Measurements from ENCODE around the gene ANXA11.
"Not testable (repeated sequence)": the region's sequence is repeated elsewhere in the genome, so short reads cannot be mapped to it uniquely, and the experiment has no call there.

The ANXA11 gene

GRCh38 chr10:80202934-80203834 is 2.2 kb downstream of the ANXA11 start:
- no peaks in the 10 kb centered on the region for H3K36me3 ChIP-seq
- intact Hi-C loops (cut with DNase I; ENCODE audit: low total_unique reads), result loop anchor here (2.0 kb wide), 1 partner anchor 44 kb away; no protein-coding TSS in a partner anchor
- peak overlapping the region; percentile 94 to 98 for H3K27ac ChIP-seq
- DNase-seq, result peak; percentile 75 to 90
- H3K27me3 ChIP-seq, result no peaks in the 10 kb centered on the region
- peak overlapping the region; percentile 76 to 96 for H3K4me3 ChIP-seq
- H3K9me3 ChIP-seq, result no peaks in the 10 kb centered on the region
- peaks cover 5 to 87% (median 76%) of the 10 kb centered on the region in 4 donors for H3K4me1 ChIP-seq
- TF ChIP-seq CTCF (IDR thresholded peaks at IDR 0.05), result no peak

- intact Hi-C loops (cut with DNase I; ENCODE audit: low total_unique reads), result loop anchor here (2.0 kb wide), 1 partner anchor 44 kb away; no protein-coding TSS in a partner anchor
- H3K36me3 ChIP-seq, H3K27me3 ChIP-seq, H3K4me3 ChIP-seq, DNase-seq, H3K9me3 ChIP-seq: not testable (repeated sequence)
- Histone ChIP-seq H3K27ac (peak overlapping the region; percentile 94 to 98), H3K4me1 (peaks cover under 1 to 88% (median 76%) of the 10 kb centered on the region in 4 donors)
Observed at GRCh38 chr10:80202530-80202929, 2.8 kb downstream of the ANXA11 start.

- Histone ChIP-seq H3K9me3 (no peaks in the 10 kb centered on the region), H3K27ac (peak overlapping the region; percentile 94 to 98), H3K4me3 (no peak overlapping the region), H3K4me1 (peaks cover 0 to 92% (median 77%) of the 10 kb centered on the region in 4 donors), H3K36me3 (no peaks in the 10 kb centered on the region), H3K27me3 (no peaks in the 10 kb centered on the region)
- no peak for TF ChIP-seq CTCF (IDR thresholded peaks at IDR 0.05)
- no peak for DNase-seq
- intact Hi-C loops (cut with DNase I; ENCODE audit: low total_unique reads), result loop anchor here (2.0 kb wide), 1 partner anchor 43 kb away; no protein-coding TSS in a partner anchor
Observed at GRCh38 chr10:80201608-80202141, 3.7 kb downstream of the ANXA11 start.

- Histone ChIP-seq H3K27me3 (no peaks in the 10 kb centered on the region), H3K4me1 (peaks cover 0 to 92% (median 77%) of the 10 kb centered on the region in 4 donors), H3K4me3 (no peak overlapping the region), H3K9me3 (no peaks in the 10 kb centered on the region), H3K36me3 (no peaks in the 10 kb centered on the region), H3K27ac (peak overlapping the region; percentile 94 to 98)
- intact Hi-C loops (cut with DNase I; ENCODE audit: low total_unique reads), result no loop called here
- no peak for DNase-seq
- TF ChIP-seq CTCF (IDR thresholded peaks at IDR 0.05), result no peak
Observed at GRCh38 chr10:80200687-80201086, 4.7 kb downstream of the ANXA11 start.

GRCh38 chr10:80200259-80200658 is 5.1 kb downstream of the ANXA11 start:
- no peaks in the 10 kb centered on the region for H3K36me3 ChIP-seq
- no peak for TF ChIP-seq CTCF (IDR thresholded peaks at IDR 0.05)
- no peaks in the 10 kb centered on the region for H3K9me3 ChIP-seq
- intact Hi-C loops (cut with DNase I; ENCODE audit: low total_unique reads), result no loop called here
- DNase-seq, result no peak
- peak overlapping the region in 1 of 2 donors; percentile 26 for H3K4me3 ChIP-seq
- peaks cover 0 to 95% (median 80%) of the 10 kb centered on the region in 4 donors for H3K4me1 ChIP-seq
- H3K27me3 ChIP-seq, result no peaks in the 10 kb centered on the region
- peak overlapping the region; percentile 94 to 98 for H3K27ac ChIP-seq

- peak overlapping the region; percentile 94 to 98 for H3K27ac ChIP-seq
- no peaks in the 10 kb centered on the region for H3K36me3 ChIP-seq
- TF ChIP-seq CTCF (IDR thresholded peaks at IDR 0.05), result peak; percentile 21 to 38
- H3K4me1 ChIP-seq, result peaks cover 0 to 98% (median 84%) of the 10 kb centered on the region in 4 donors
- H3K27me3 ChIP-seq, result no peaks in the 10 kb centered on the region
- intact Hi-C loops (cut with DNase I; ENCODE audit: low total_unique reads), result no loop called here
- H3K9me3 ChIP-seq, result no peaks in the 10 kb centered on the region
- H3K4me3 ChIP-seq, result peak overlapping the region; percentile 7 to 26
- peak; percentile 75 to 83 for DNase-seq
Observed at GRCh38 chr10:80199828-80200227, 5.5 kb downstream of the ANXA11 start.
